Mononuclear cell (primary cell): Measurements from ENCODE around the gene HPX. TPM values are rescaled to one million over a fixed set of nuclear protein-coding genes. Genes with fewer than 3 reads are reported as not detected.
"Not testable (repeated sequence)": the region's sequence is repeated elsewhere in the genome, so short reads cannot be mapped to it uniquely, and the experiment has no call there.

Experiments used
- H3K27me3 ChIP-seq: 2 replicates; pipeline ENCODE4 v1.6.0; 2011; ENCODE audit warnings: low read length, control low read depth; ENCODE audit not compliant: insufficient read depth
- H3K4me1 ChIP-seq: 2 replicates; pipeline ENCODE4 v1.5.1; 2011; ENCODE audit warnings: mild to moderate bottlenecking, low read length, control low read depth; ENCODE audit not compliant: insufficient read depth
- H3K4me3 ChIP-seq: 2 replicates; pipeline ENCODE4 v1.5.1; 2011; ENCODE audit warnings: mild to moderate bottlenecking, low read length, moderate library complexity
- H3K9me3 ChIP-seq: 2 replicates; pipeline ENCODE4 v1.5.1; 2011; ENCODE audit warnings: low read depth, mild to moderate bottlenecking, control low read depth, low read length
- total RNA-seq: library from RNA; depleted of rRNA; stranded (reverse); fragments of >200 nt; gene quantifications from one replicate; pipeline ENCODE4 v1.2.3, GENCODE V29; 2012

HPX gene
- total RNA-seq, 1 donor, result 0.31 TPM

DNA sequence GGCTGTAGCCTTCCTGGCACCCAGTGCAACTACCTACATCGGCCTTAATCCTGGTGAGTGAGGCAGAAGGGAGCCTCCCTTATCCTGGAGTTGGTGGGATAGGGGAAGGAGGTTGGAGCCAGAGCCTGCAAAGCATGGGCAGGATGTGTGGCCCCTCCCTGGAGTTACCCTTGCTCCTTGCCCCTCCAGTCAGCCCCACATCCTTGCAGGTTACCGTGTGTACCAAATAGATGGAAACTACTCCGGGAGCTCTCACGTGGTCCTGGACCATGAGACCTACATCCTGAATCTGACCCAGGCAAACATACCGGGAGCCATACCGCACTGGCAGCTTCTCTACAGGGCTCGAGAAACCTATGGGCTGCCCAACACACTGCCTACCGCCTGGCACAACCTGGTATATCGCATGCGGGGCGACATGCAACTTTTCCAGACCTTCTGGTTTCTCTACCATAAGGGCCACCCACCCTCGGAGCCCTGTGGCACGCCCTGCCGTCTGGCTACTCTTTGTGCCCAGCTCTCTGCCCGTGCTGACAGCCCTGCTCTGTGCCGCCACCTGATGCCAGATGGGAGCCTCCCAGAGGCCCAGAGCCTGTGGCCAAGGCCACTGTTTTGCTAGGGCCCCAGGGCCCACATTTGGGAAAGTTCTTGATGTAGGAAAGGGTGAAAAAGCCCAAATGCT is 46.7 kb downstream of the HPX start:
- no peaks in the 10 kb centered on the region for H3K27me3 ChIP-seq
- H3K4me3 ChIP-seq, result no peak overlapping the region
- H3K4me1 ChIP-seq, result peaks cover 25% of the 10 kb centered on the region
- no peaks in the 10 kb centered on the region for H3K9me3 ChIP-seq

GRCh38 chr11:6392251-6392650 is 48.5 kb downstream of the HPX start:
- H3K4me1 ChIP-seq, result peaks cover 25% of the 10 kb centered on the region
- H3K27me3 ChIP-seq, H3K4me3 ChIP-seq, H3K9me3 ChIP-seq: not testable (repeated sequence)

GRCh38 chr11:6391537-6392134 is 49.2 kb downstream of the HPX start:
- H3K27me3 ChIP-seq, result no peaks in the 10 kb centered on the region
- H3K4me1 ChIP-seq, result peaks cover 25% of the 10 kb centered on the region
- no peak overlapping the region for H3K4me3 ChIP-seq
- H3K9me3 ChIP-seq, result no peaks in the 10 kb centered on the region

DNA sequence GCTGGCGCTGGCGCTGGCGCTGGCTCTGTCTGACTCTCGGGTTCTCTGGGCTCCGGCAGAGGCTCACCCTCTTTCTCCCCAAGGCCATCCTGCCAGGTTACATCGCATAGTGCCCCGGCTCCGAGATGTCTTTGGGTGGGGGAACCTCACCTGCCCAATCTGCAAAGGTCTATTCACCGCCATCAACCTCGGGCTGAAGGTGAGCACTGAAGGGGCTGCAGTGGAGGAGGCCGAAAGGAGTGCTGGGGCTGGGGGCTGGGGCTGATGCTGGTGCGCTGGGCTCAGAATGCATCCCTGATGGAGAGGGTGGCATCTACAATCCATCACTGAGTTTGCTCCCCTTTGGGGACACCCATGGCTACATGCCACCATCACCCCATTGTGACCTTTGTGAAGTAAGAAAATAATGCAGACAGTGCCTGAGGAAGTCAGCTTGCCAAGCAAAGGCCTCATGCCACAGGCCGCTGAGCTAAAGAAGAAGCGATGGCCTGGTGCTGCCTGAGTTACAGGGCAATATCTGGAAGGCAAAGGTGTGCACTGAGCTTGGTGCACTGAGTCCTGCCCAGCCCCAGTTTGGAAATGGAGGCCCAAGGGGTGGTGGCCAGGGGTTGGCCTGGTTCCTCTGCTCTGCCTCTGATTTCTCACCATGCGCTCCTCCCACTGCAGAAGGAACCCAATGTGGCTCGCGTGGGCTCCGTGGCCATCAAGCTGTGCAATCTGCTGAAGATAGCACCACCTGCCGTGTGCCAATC is 49.9 kb downstream of the HPX start:
- H3K4me3 ChIP-seq, result peak overlapping the region; percentile 80
- no peaks in the 10 kb centered on the region for H3K9me3 ChIP-seq
- H3K4me1 ChIP-seq, result peaks cover 25% of the 10 kb centered on the region
- no peaks in the 10 kb centered on the region for H3K27me3 ChIP-seq

DNA sequence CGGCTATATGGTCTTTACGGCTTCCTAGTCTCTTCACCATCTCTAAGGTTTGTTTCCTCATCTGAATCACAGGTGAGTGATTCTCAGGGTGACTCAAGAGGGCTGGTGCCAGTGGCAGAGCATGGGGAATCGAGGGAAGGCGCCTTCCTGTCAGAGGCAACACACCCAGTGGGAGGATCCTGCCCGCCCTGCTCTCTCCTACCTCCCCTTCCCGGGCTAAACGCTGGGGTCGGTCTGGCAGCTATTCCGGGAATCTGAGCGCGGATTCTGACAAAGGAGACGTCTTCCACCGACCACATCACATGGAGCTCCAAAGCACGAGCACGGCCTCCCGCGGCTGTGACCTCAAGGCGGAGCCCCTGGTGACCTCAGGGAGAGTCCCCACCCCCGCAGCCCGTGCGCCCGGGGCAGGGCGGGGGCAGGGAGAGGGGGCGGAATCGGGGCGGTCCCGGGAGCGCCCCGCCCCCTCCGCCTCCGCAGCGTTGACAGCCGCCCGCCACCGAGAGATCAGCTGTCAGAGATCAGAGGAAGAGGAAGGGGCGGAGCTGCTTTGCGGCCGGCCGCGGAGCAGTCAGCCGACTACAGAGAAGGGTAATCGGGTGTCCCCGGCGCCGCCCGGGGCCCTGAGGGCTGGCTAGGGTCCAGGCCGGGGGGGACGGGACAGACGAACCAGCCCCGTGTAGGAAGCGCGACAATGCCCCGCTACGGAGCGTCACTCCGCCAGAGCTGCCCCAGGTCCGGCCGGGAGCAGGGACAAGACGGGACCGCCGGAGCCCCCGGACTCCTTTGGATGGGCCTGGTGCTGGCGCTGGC is 50.7 kb downstream of the HPX start, which contains the start of gene SMPD1:
Gene SMPD1 (plus strand): TSS at position 570 of the 813 bp plus-strand sequence. CDS start 125 bp downstream, at position 695.
- Histone ChIP-seq H3K9me3 (no peaks in the 10 kb centered on the region), H3K4me3 (peak within 1 kb of the TSS; percentile 80), H3K4me1 (peaks cover 25% of the 10 kb centered on the region), H3K27me3 (no peaks in the 10 kb centered on the region)

- no peaks in the 10 kb centered on the region for H3K27me3 ChIP-seq
Observed at GRCh38 chr11:6388748-6389147, 52.0 kb downstream of the HPX start.

DNA sequence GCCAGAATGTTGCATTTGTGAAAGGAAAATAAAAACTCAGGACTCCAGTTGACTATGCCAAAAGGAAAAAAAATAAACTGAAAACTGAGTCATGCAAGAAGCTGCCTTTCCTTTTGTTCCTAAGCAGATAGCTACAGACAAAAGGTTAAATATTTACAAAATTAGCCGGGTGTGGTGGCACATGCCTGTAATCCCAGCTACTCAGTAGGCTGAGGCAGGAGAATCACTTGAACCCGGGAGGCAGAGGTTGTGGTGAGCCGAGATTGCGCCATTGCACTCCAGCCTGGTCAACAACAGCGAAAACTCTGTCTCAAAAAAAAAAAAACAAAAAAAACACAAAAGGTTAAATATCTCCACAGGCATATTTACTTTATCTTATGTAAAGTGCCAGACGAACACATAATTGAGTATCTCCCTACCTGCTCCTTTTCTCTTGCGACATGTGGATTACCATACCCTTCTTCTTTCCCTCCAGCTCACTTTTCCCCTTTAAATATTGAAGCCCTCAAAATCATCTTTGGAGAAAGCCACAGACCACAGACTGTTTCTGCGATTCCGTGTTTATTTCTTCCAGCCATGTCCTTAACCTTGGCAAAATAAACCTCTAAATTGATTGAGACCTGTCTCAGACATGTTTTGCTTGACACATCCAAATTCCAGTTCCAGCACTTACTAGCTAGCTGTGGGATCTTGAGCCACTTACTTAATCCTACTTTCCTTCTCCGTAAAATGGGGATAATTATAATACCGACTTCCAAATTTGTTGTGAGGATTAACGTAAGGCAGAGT is 52.8 kb downstream of the HPX start:
- H3K4me1 ChIP-seq, result peaks cover 25% of the 10 kb centered on the region
- H3K27me3 ChIP-seq, result no peaks in the 10 kb centered on the region
- no peaks in the 10 kb centered on the region for H3K9me3 ChIP-seq
- no peak overlapping the region for H3K4me3 ChIP-seq

More at GRCh38 chr11:6388748-6389147, 52.0 kb downstream of the HPX start:
- H3K9me3 ChIP-seq, result no peaks in the 10 kb centered on the region
- no peak overlapping the region for H3K4me3 ChIP-seq
- H3K4me1 ChIP-seq, result peaks cover 25% of the 10 kb centered on the region

GRCh38 chr11:6385046-6385777 is 55.6 kb downstream of the HPX start:
- no peak overlapping the region for H3K4me3 ChIP-seq
- no peaks in the 10 kb centered on the region for H3K9me3 ChIP-seq
- H3K27me3 ChIP-seq, result no peaks in the 10 kb centered on the region
- H3K4me1 ChIP-seq, result peaks cover 9% of the 10 kb centered on the region

Other genes starting within 250 kb of the HPX start
- gene OR52W1, start 241.8 kb downstream of the HPX start, total RNA-seq, result not detected
- gene C11orf42, start 235.4 kb downstream of the HPX start, total RNA-seq, result not detected
- gene FHIP1B, start 206.4 kb downstream of the HPX start, total RNA-seq, result 27.6 TPM
- gene CNGA4, start 201.9 kb downstream of the HPX start, total RNA-seq, result 0.21 TPM
- gene CCKBR, start 181.1 kb downstream of the HPX start, total RNA-seq, result not detected
- 1.8 TPM for gene CAVIN3, start 120.5 kb downstream of the HPX start, total RNA-seq
- 21.1 TPM for gene SMPD1, start 50.5 kb downstream of the HPX start, total RNA-seq
- gene APBB1, start 21.9 kb downstream of the HPX start, total RNA-seq, result 57.1 TPM
- gene TRIM3, start 33.0 kb upstream of the HPX start, total RNA-seq, result 12.1 TPM
- 33.3 TPM for gene ARFIP2, start 40.3 kb upstream of the HPX start, total RNA-seq
- 70.2 TPM for gene TIMM10B, start 40.5 kb upstream of the HPX start, total RNA-seq
- 18.3 TPM for gene DNHD1, start 56.3 kb upstream of the HPX start, total RNA-seq
- 19.0 TPM for gene RRP8, start 162.6 kb upstream of the HPX start, total RNA-seq
- 45.5 TPM for gene ILK, start 162.8 kb upstream of the HPX start, total RNA-seq
- 33.2 TPM for gene TAF10, start 171.2 kb upstream of the HPX start, total RNA-seq
- gene TPP1, start 178.4 kb upstream of the HPX start, total RNA-seq, result 86.2 TPM
- gene DCHS1, start 214.8 kb upstream of the HPX start, total RNA-seq, result 3.8 TPM
- gene MRPL17, start 242.4 kb upstream of the HPX start, total RNA-seq, result 9.0 TPM